HG03354 (cell line): ENCODE data around the gene XRCC2.
"Not testable (repeated sequence)": the region's sequence is repeated elsewhere in the genome, so short reads cannot be mapped to it uniquely, and the experiment has no call there.

Experiments
- ATAC-seq: cut with Tn5 transposase; IDR thresholded peaks from one replicate; pipeline ENCODE4 v1.9.1; 2021; ENCODE audit warnings: mild to moderate bottlenecking; ENCODE audit not compliant: unreplicated experiment, poor library complexity, severe bottlenecking

Gene XRCC2

DNA sequence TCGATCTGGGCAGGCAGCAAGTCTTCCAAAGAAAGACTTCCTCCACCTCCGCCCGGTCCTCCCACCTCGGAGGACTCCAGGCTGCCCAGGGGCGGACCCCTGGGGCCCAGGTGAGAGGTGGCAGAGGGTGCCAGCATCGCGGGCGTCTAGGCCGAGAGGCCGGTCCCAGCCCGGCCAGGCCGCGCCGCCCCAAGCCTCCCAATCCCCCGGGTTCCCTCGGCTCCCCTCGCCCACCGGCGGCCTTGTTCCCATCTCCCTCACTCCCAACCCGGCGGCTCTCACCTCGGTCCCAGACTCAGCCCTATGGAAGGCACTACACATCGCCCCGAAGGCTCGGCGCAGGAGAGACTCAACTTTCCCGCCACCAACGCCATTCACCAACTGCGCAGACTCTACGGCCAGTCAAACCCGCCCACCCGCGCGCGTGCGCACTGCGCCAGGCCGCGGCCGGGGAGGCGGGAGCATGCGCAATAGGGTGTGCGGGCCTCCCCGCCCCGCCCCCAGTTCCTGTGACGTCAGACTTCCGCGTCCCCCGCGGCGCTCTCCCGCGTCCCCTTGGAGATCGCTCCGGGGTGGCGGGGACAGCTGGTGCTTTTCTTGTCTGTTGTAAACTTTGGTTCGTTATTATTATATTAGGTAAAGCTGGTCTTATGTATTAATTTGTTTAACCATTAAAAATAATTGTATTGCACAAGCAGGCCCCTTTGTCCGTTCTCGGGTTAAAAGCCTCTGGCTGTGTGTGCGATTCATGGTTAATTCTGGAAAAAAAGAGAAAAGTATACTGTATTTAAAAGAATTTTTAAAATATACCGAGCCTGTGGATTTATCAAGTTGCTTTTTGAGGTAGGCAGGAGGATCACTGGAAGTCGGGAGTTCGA is at the start of gene XRCC2:
Gene XRCC2, minus strand, starts transcription at position 383 of the 878 bp plus-strand sequence. Its CDS starts 62 bp downstream, at position 321.
- peak; percentile 93 for ATAC-seq

DNA sequence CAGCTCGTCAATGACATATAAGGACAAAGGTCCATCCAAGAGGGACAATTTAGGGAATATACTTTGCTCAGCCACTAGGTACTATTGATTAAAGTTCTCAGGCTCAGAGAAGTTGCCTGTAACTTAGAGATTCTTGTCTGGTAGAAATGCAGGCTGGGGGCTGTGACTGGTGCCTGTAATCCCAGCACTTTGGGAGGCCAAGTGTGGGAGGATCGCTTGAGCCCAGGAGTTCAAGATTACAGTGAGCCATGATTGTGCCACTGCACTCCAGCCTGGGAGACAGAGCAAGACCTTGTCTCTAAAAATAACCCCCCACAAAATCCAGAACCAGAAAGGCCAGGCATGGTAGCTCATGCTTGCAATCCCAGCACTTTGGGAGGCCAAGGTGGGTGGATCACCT is 47.4 kb upstream of the XRCC2 start:
- ATAC-seq, result no peak

- ATAC-seq, result not testable (repeated sequence)
Measured at GRCh38 chr7:152712412-152713042, 36.6 kb upstream of the XRCC2 start.

DNA sequence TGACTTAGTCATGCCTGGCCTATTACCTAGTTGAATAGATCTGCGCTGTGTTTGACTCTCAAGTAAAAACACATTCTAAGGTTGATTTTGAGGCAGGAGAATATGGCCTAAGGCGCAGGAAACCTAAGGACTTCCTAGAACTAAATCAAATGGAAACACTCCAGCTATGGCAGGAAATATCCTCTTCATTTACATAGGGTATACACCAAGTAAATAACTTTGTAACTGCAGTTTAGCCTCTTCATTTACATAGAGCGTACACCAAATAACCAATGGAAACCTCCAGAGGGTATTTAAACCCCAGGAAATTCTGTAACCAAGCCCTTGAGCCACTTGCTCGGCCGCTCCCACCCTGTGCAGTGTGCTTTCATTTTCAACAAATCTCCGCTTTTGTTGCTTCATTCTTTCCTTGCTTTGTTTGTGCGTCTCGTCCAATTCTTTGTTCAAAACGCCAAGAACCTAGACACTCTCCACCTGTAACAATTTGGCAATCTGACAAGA is 35.6 kb upstream of the XRCC2 start:
- no peak for ATAC-seq

DNA sequence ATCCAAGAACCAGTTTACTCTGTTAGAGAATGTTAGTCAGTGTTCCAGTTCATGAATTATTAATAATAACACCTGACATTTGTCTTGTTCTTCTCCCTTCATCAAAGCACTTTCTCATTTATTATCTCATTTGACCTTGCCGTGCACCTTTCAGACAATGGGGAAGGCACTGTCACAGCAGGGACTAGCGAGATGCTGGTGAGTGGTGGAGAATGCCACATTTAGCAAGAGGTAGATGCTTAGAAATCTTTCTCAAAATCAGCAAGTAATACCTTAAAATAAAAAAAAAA is 34.2 kb upstream of the XRCC2 start:
- ATAC-seq, result no peak

DNA sequence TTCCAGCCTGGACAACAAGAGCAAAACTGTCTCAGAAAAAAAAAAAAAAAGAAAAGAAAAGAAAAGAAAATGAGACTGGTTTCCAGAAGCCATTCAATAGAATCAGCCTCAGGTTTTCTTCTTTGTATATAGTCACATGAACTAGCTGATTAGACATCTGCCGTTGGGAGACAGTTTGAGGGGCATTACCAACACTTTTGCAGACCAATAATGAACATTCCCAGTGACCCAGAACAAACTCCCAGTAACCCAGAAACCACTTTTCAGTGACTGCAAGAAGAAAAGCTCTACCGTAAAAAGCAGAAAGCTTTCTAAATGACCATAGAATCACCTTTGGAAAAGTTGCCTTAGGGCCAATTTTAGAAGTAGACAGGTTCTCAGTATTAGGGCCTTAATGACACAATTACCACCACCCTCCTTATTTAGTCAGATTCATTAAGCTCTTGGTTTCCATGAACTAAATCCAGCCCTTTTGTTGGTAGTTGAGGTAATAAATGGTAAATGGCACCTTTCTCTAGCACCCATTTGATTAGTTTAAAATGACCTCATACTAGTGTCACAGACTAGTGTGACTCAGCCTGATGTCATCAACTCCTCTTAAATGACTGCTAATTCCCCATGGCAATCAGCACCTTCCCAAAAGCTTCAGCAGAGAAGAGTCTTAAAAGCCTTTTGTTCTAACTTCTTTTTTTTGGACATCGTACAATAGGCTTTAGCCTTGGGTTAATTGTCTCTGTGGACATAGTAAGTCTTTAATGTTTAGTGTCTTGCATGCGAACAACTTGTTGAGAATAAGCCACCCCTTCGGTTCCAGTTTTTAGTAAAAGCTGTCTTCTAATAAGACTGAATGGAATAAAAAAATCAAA is 33.6 kb upstream of the XRCC2 start:
- no peak for ATAC-seq

DNA sequence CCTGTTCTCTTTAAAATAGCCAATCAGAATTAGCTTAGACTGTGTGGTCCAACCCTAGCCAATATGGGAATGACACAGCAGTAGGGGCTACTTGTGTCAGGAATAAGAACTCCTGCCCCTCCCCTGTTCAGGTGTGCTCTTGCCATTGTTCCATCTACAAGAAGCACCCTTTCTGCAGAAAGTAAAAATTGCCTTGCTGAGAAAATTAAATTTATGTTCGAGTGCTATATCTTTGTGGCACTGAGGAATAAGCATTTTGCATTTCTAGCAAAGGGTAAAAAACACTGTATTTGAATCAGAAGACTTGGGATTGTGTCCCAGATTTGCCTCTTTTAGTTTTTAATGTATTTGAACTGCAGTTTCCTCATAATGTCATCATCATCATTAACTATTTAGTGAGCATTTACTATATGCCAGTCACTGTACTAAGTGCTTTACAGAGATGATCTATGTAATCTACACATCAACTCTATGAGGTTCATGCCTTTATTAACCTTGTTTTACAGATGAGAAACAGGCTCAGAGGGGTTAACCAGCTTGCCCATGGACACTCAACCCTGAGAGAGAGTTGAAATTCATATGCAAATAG is 28.9 kb upstream of the XRCC2 start:
- ATAC-seq, result no peak

- no peak for ATAC-seq
Measured at GRCh38 chr7:152699079-152699478, 23.1 kb upstream of the XRCC2 start.

GRCh38 chr7:152697268-152697974 is 21.5 kb upstream of the XRCC2 start:
- ATAC-seq, result not testable (repeated sequence)

DNA sequence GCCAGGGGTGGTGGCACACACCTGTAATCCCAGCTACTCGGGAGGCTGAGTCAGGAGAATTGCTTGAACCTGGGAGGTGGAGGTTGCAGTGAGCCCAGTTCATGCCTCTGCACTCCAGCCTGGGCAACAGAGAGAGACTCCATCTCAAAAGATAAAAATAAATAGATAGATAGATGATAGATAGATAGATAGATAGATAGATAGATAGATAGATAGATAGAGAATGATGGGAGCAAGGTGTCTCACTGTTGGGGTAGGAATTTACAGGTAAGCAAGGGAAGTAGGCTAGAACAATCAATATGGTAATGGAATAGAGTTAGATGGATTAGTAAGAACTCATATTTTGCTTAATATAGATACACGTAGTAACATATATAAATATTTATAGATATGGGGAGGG is 16.3 kb upstream of the XRCC2 start:
- ATAC-seq, result not testable (repeated sequence)

DNA sequence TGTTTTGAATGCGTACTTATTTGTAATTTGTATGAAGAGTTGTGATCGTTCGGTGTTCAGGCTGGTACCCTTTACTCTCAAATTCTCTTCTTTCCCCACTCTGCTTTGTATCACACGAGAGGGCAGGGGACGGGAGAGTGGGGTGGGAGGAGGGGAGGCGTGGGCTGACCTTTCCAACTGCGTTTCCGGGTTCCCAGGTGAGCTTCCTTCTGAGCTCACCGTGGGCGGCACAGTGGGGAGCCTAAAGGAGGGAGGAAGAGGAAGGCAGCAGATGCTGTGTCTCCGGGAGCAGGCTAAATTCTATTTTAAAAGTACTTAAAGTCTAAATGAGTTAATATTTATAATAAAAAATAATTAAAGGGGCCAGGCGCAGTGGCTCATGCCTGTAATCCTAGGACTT is 7.4 kb upstream of the XRCC2 start:
- ATAC-seq, result no peak

- no peak for ATAC-seq
Measured at GRCh38 chr7:152677808-152678670, 2.1 kb upstream of the XRCC2 start.

DNA sequence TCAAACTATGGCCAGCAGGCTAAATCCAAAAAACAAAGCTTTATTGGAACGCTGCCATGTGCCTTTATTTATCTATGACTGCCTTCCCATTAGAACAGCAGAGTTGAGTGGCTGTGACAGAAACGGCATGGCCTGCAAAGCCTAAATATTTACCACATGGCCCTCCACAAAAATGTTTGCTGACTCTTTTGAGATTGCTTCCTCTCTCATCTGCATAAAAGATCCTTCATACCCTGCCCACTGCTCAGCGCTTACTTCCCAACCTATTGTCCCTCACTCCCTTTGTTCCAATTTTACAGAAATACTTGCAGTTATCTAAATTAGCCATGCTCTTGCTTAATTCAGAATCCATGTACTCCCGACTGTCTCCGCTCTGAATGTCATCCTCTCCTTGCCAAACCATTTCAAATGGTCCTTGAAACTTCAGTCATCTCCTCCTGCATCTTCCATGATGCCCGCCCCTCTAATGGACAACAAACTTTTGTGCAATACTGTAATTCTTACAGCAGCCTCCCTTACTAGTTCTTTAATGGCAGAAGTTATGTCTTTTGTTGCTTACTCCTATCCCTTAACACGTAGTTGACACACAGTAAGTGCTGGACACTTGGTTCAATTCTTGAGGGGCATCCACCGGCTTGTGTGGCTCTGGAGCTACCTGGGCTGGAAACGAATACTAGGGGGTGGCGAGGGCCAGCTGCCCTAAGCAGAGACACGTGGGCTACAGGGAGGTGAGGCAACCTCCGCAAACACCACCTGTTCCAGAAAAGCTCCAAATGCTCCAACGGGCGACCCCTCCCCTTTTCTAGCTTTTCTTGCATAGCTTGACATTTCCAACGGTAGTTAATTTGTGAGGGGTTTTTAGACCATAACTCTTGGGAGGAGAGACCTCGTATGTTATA is 832 bp downstream of the XRCC2 start:
- ATAC-seq, result peak; percentile 48

DNA sequence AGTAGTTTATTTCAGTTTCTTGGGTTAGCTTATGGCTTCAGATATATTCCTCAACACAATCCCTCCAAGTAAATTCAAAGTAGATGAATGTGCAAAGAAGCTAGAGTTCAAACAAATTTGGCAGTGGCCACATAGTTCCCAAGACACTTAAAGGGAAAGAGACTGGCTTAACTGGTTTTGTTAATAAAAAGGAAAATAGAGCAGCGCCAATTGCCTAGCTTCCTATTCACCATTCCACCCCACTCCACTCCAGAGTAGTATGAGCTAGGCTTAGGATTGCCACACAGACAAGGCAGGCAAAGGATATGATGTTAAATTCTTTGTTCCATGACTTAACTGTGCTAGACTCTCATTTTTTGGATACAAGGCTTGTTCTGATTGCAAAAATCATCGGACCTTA is 2.0 kb downstream of the XRCC2 start:
- ATAC-seq, result no peak

- ATAC-seq, result no peak
Measured at GRCh38 chr7:152672626-152673025, 3.3 kb downstream of the XRCC2 start.

GRCh38 chr7:152669758-152670157 is 6.2 kb downstream of the XRCC2 start:
- no peak for ATAC-seq

DNA sequence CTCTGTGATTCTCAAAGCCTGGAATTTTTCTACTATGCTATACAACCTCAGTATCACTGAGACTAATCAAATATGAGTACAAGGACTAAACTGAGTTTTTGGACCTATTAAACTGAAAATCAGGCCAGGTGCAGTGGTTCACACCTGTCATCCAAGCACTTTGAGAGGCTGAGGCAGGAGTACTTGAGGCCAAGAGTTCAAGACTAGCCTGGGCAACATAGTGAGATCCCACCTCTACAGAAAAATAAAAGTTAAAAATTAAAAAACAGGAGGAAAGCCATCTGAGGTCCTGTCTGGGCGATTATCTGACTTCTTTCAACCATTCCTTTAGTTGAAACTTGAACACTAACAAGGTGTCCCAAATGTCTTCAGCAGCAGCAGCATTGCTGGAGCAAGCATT is 7.0 kb downstream of the XRCC2 start:
- no peak for ATAC-seq
